ENCODE results near the gene WWOX. TPM values are rescaled to one million over a fixed set of nuclear protein-coding genes. Genes with fewer than 3 reads are reported as not detected.

WWOX gene
- total RNA-seq, 3 donors from 2014 or later (not counting 1 experiment from before 2014, with no cell fraction given) = 21.0 to 29.8 (median 27.0) TPM

DNA sequence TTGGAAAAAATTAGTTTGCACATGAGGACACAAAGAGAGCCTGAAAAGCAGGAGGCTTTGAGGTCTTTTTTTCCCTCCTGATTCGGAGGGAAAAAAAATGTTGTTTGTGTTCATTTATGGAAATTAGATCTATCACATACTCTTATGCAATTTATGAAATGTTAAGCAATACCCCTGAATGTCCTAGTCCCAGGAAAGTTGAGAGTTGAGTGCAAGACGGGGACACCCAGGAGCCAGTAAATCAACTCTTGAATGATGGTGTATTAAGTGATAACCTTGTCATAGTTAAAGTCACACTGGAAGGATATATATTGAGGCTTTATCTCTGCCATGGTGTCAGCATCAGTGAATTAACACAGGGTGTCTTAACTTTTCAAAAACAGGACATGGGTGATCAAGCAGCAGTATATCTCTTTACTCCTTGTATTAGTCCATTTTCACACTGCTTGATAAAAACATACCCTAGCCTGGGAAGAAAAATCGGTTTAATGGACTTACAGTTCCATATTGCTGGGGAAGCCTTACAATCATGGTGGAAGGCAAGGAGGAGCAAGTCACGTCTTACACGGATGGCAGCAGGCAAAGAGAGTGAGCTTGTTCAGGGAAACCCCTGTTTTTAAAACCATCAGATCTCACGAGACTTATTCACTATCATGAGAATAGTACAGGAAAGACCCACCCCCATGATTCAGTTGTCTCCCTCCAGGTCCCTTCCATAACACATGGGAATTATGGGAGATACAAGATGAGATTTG, 1032.0 kb downstream of the WWOX start:
- Mint-ChIP-seq H3K27me3 (ENCODE audit: low read depth in 2 of 2) (no peaks in the 10 kb centered on the region), H3K4me1 (peaks cover 8 to 12% of the 10 kb centered on the region in 2 donors), H3K36me3 (no peaks in the 10 kb centered on the region), H3K4me3 (no peak overlapping the region), H3K27ac (peak overlapping the region in 1 of 2 donors; percentile 31), H3K9me3 (no peaks in the 10 kb centered on the region)
- H3K9me3 ChIP-seq (ENCODE audit: control insufficient read depth, insufficient read depth, low read length) = no peaks in the 10 kb centered on the region
- TF ChIP-seq, protein P1, sequence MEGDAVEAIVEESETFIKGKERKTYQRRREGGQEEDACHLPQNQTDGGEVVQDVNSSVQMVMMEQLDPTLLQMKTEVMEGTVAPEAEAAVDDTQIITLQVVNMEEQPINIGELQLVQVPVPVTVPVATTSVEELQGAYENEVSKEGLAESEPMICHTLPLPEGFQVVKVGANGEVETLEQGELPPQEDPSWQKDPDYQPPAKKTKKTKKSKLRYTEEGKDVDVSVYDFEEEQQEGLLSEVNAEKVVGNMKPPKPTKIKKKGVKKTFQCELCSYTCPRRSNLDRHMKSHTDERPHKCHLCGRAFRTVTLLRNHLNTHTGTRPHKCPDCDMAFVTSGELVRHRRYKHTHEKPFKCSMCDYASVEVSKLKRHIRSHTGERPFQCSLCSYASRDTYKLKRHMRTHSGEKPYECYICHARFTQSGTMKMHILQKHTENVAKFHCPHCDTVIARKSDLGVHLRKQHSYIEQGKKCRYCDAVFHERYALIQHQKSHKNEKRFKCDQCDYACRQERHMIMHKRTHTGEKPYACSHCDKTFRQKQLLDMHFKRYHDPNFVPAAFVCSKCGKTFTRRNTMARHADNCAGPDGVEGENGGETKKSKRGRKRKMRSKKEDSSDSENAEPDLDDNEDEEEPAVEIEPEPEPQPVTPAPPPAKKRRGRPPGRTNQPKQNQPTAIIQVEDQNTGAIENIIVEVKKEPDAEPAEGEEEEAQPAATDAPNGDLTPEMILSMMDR (IDR thresholded peaks at IDR 0.05) = no peak
- DNase-seq (no peak), ATAC-seq (no peak)
- no peak overlapping the region for H3K4me3 ChIP-seq (ENCODE audit: low read length)
- H3K27ac ChIP-seq (ENCODE audit: low read length) = no peak overlapping the region
- H3K36me3 ChIP-seq (ENCODE audit: control insufficient read depth, insufficient read depth, low read length) = no peaks in the 10 kb centered on the region
- H3K27me3 ChIP-seq (ENCODE audit: control insufficient read depth, insufficient read depth, low read length) = no peaks in the 10 kb centered on the region
- 94% methylated on average over 5 of the region's 6 CpGs for WGBS (ENCODE audit: insufficient coverage)
- intact Hi-C loops (cut with micrococcal nuclease) = no loop called here
- no peaks in the 10 kb centered on the region for H3K4me1 ChIP-seq (ENCODE audit: control insufficient read depth, insufficient read depth, low read length)

DNA sequence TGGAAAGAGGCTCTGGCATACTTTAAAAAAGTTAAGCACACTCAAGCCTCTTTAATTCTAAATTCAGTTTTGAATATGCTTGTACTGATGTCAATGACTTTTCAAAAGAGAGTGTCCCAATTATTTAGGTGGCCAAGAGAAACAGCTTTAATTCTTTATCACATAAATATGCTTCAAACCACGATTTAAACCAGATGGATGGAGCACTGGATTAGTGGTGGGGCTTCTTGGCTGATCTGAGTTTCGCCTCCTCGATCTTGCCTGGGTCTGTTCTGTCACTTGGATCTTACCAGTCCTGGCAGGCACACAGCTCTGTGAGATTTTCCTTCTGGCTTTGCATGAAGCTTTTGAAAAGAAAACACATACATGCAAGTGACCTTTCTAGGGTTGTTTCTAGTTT, 1033.2 kb downstream of the WWOX start:
- H3K4me3 ChIP-seq (ENCODE audit: low read length) = no peak overlapping the region
- H3K36me3 ChIP-seq (ENCODE audit: control insufficient read depth, insufficient read depth, low read length) = no peaks in the 10 kb centered on the region
- WGBS (ENCODE audit: insufficient coverage) = 82% methylated on average over 3 of the region's 3 CpGs
- H3K36me3 Mint-ChIP-seq = no peaks in the 10 kb centered on the region
- no peaks in the 10 kb centered on the region for H3K27me3 ChIP-seq (ENCODE audit: control insufficient read depth, insufficient read depth, low read length)
- peaks cover 8% of the 10 kb centered on the region in 2 donors for H3K4me1 Mint-ChIP-seq
- no peaks in the 10 kb centered on the region for H3K9me3 ChIP-seq (ENCODE audit: control insufficient read depth, insufficient read depth, low read length)
- no peak for DNase-seq
- H3K4me1 ChIP-seq (ENCODE audit: control insufficient read depth, insufficient read depth, low read length) = no peaks in the 10 kb centered on the region
- no peaks in the 10 kb centered on the region for H3K9me3 Mint-ChIP-seq
- H3K27ac ChIP-seq (ENCODE audit: low read length) = no peak overlapping the region
- ATAC-seq = no peak
- intact Hi-C loops (cut with micrococcal nuclease) = no loop called here
- no peak overlapping the region for H3K27ac Mint-ChIP-seq
- H3K4me3 Mint-ChIP-seq = no peak overlapping the region
- TF ChIP-seq, protein P1 (IDR thresholded peaks at IDR 0.05) = no peak
- H3K27me3 Mint-ChIP-seq (ENCODE audit: low read depth in 2 of 2) = no peaks in the 10 kb centered on the region

DNA sequence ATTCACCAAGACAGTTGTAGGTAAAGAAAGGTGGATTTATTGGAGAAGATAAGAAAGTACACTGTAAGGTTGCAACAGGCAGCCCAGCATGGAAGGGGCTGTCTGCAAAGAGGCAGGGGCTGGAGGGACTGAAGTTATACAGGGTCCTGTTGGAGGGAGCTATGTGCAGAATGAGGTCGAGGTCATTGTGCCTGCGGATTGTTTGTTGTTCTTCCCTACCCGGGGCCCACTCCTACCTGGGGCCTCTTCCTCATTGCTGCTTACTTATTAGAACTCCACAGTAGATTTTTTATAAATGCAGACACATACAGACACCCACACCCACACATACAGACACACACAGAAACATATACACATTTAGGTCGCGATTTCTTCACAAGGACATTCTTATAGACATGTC, 1034.8 kb downstream of the WWOX start:
- no peak overlapping the region for H3K4me3 ChIP-seq (ENCODE audit: low read length)
- no peak overlapping the region for H3K27ac Mint-ChIP-seq
- no peak for DNase-seq
- no peak overlapping the region for H3K27ac ChIP-seq (ENCODE audit: low read length)
- no peak for ATAC-seq
- no peaks in the 10 kb centered on the region for H3K36me3 ChIP-seq (ENCODE audit: control insufficient read depth, insufficient read depth, low read length)
- TF ChIP-seq, protein P1 (IDR thresholded peaks at IDR 0.05) = no peak
- no peaks in the 10 kb centered on the region for H3K9me3 Mint-ChIP-seq
- H3K4me3 Mint-ChIP-seq = no peak overlapping the region
- intact Hi-C loops (cut with micrococcal nuclease) = no loop called here
- no peaks in the 10 kb centered on the region for H3K9me3 ChIP-seq (ENCODE audit: control insufficient read depth, insufficient read depth, low read length)
- 66% methylated on average over 5 of the region's 5 CpGs for WGBS (ENCODE audit: insufficient coverage)
- H3K4me1 ChIP-seq (ENCODE audit: control insufficient read depth, insufficient read depth, low read length) = no peaks in the 10 kb centered on the region
- H3K27me3 Mint-ChIP-seq (ENCODE audit: low read depth in 2 of 2) = no peaks in the 10 kb centered on the region
- no peaks in the 10 kb centered on the region for H3K36me3 Mint-ChIP-seq
- no peaks in the 10 kb centered on the region for H3K27me3 ChIP-seq (ENCODE audit: control insufficient read depth, insufficient read depth, low read length)
- peaks cover 5 to 8% of the 10 kb centered on the region in 2 donors for H3K4me1 Mint-ChIP-seq

DNA sequence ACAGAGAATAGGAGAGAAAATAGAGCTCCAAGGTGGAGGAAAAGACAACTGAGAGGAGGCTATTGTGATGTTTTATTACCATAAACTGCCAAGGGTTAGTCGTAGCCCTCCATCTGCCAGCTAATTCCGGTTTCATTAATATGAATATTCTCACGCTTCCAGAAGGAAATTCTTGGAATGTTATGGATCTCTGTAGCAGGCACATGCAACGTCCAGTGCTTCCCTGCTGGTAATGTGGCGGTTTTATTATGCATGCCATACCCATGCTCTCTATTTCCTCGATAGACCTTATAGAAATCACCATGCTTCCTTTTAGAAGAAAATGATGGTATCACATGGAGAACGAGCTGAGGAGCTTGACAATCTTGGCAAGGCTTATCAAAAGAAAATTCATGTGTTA, 1037.5 kb downstream of the WWOX start:
- no peaks in the 10 kb centered on the region for H3K27me3 ChIP-seq (ENCODE audit: control insufficient read depth, insufficient read depth, low read length)
- Mint-ChIP-seq H3K9me3 (no peaks in the 10 kb centered on the region), H3K36me3 (no peaks in the 10 kb centered on the region), H3K27ac (no peak overlapping the region), H3K27me3 (ENCODE audit: low read depth in 2 of 2) (no peaks in the 10 kb centered on the region), H3K4me1 (peaks cover 5 to 8% of the 10 kb centered on the region in 2 donors), H3K4me3 (no peak overlapping the region)
- TF ChIP-seq, protein P1 (IDR thresholded peaks at IDR 0.05) = no peak
- intact Hi-C loops (cut with micrococcal nuclease) = no loop called here
- H3K27ac ChIP-seq (ENCODE audit: low read length) = no peak overlapping the region
- no peaks in the 10 kb centered on the region for H3K4me1 ChIP-seq (ENCODE audit: control insufficient read depth, insufficient read depth, low read length)
- DNase-seq (no peak), ATAC-seq (no peak)
- WGBS (ENCODE audit: insufficient coverage) = 92% methylated on average over 7 of the region's 7 CpGs
- no peak overlapping the region for H3K4me3 ChIP-seq (ENCODE audit: low read length)
- H3K9me3 ChIP-seq (ENCODE audit: control insufficient read depth, insufficient read depth, low read length) = no peaks in the 10 kb centered on the region
- H3K36me3 ChIP-seq (ENCODE audit: control insufficient read depth, insufficient read depth, low read length) = no peaks in the 10 kb centered on the region

All from natural killer cell (primary cell).